ENCODE measurements around the gene COL19A1.

DNA sequence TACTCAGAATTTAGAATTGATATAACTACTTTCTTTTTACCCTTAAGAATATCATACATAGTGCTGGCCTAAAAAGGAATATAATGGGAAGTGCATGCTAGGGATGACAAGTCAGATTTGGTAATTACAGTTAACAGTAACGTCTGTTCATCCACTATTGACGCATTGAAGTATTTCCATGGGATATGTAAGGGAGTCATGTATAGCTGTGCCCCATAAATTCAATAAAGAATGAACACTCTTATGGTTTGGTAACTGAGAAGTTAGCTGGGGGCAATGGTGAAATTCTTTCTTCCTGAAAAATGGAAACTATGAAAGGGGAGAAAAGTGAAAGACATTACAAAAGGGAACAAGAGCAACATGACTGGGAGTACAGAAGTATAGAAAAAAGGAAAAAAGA is 2.6 kb upstream of the COL19A1 start:
- TF ChIP-seq, protein P1, sequence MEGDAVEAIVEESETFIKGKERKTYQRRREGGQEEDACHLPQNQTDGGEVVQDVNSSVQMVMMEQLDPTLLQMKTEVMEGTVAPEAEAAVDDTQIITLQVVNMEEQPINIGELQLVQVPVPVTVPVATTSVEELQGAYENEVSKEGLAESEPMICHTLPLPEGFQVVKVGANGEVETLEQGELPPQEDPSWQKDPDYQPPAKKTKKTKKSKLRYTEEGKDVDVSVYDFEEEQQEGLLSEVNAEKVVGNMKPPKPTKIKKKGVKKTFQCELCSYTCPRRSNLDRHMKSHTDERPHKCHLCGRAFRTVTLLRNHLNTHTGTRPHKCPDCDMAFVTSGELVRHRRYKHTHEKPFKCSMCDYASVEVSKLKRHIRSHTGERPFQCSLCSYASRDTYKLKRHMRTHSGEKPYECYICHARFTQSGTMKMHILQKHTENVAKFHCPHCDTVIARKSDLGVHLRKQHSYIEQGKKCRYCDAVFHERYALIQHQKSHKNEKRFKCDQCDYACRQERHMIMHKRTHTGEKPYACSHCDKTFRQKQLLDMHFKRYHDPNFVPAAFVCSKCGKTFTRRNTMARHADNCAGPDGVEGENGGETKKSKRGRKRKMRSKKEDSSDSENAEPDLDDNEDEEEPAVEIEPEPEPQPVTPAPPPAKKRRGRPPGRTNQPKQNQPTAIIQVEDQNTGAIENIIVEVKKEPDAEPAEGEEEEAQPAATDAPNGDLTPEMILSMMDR (IDR thresholded peaks at IDR 0.05) = no peak
- no peak for TF ChIP-seq POLR2A (IDR thresholded peaks at IDR 0.05)
- TF ChIP-seq EP300 (IDR thresholded peaks at IDR 0.05) = no peak

Data from ovary (tissue), 3 donors.